Measurements from ENCODE around the gene FERMT2. TPM values are rescaled to one million over a fixed set of nuclear protein-coding genes. Genes with fewer than 3 reads are reported as not detected.

Gene FERMT2
- total and polyA plus RNA-seq, 2 experiments from 2014 or later = 68.8 to 79.8 TPM

- no peak for DNase-seq (ENCODE audit: low read depth in 1 of 2, low spot score in 1 of 2)
- H3K27me3 ChIP-seq = no peaks in the 10 kb centered on the region
- H3K36me3 ChIP-seq = no peaks in the 10 kb centered on the region
- H3K27ac ChIP-seq = no peak overlapping the region
- H3K9me3 ChIP-seq (ENCODE audit: low read depth) = no peaks in the 10 kb centered on the region
- peaks cover 12% of the 10 kb centered on the region for H3K4me1 ChIP-seq (ENCODE audit: low read depth)
- TF ChIP-seq CTCF (IDR thresholded peaks at IDR 0.05; ENCODE audit: low read depth, low read length) = no peak
- H3K4me3 ChIP-seq = no peak overlapping the region
Observed at GRCh38 chr14:52845081-52845480, 105.8 kb downstream of the FERMT2 start.

GRCh38 chr14:52844262-52845060 lies 106.4 kb downstream of the FERMT2 start:
- no peak for TF ChIP-seq CTCF (IDR thresholded peaks at IDR 0.05; ENCODE audit: low read depth, low read length)
- no peaks in the 10 kb centered on the region for H3K9me3 ChIP-seq (ENCODE audit: low read depth)
- peaks cover 12% of the 10 kb centered on the region for H3K4me1 ChIP-seq (ENCODE audit: low read depth)
- no peak overlapping the region for H3K27ac ChIP-seq
- no peaks in the 10 kb centered on the region for H3K36me3 ChIP-seq
- H3K27me3 ChIP-seq = no peaks in the 10 kb centered on the region
- H3K4me3 ChIP-seq = no peak overlapping the region
- DNase-seq (ENCODE audit: low read depth in 1 of 2, low spot score in 1 of 2) = peak in 1 of 2 donors; percentile 31

- Histone ChIP-seq H3K27ac (no peak overlapping the region), H3K9me3 (ENCODE audit: low read depth) (no peaks in the 10 kb centered on the region), H3K27me3 (no peaks in the 10 kb centered on the region), H3K36me3 (no peaks in the 10 kb centered on the region), H3K4me1 (ENCODE audit: low read depth) (peaks cover 6% of the 10 kb centered on the region), H3K4me3 (no peak overlapping the region)
- TF ChIP-seq CTCF (IDR thresholded peaks at IDR 0.05; ENCODE audit: low read depth, low read length) = no peak
- DNase-seq (ENCODE audit: low read depth in 1 of 2, low spot score in 1 of 2) = peak in 1 of 2 donors; percentile 53
Observed at GRCh38 chr14:52840877-52841276, 110.0 kb downstream of the FERMT2 start.

GRCh38 chr14:52837451-52837850 lies 113.4 kb downstream of the FERMT2 start:
- Histone ChIP-seq H3K4me1 (ENCODE audit: low read depth) (no peaks in the 10 kb centered on the region), H3K4me3 (no peak overlapping the region), H3K36me3 (no peaks in the 10 kb centered on the region), H3K27ac (no peak overlapping the region), H3K9me3 (ENCODE audit: low read depth) (no peaks in the 10 kb centered on the region), H3K27me3 (no peaks in the 10 kb centered on the region)
- DNase-seq (ENCODE audit: low read depth in 1 of 2, low spot score in 1 of 2) = no peak
- no peak for TF ChIP-seq CTCF (IDR thresholded peaks at IDR 0.05; ENCODE audit: low read depth, low read length)

GRCh38 chr14:52836063-52836462 lies 114.8 kb downstream of the FERMT2 start:
- Histone ChIP-seq H3K4me1 (ENCODE audit: low read depth) (no peaks in the 10 kb centered on the region), H3K36me3 (no peaks in the 10 kb centered on the region), H3K4me3 (no peak overlapping the region), H3K9me3 (ENCODE audit: low read depth) (no peaks in the 10 kb centered on the region), H3K27me3 (no peaks in the 10 kb centered on the region), H3K27ac (no peak overlapping the region)
- no peak for TF ChIP-seq CTCF (IDR thresholded peaks at IDR 0.05; ENCODE audit: low read depth, low read length)
- DNase-seq (ENCODE audit: low read depth in 1 of 2, low spot score in 1 of 2) = no peak

All from cardiac muscle cell (in vitro differentiated cells and primary cell).